RWPE2 (cell line): ENCODE data around the gene PAX8.

Experiments used
- ATAC-seq: fragments of 200-7000 bp; cut with Tn5 transposase; 3 replicates; pipeline ENCODE4 v1.9.1; 2021; ENCODE audit warnings: low read depth
- DNase-seq: peaks from one replicate; pipeline ENCODE4 v3.0.0-alpha.2; 2020; ENCODE audit warnings: low spot score
- H3K27ac ChIP-seq: fragments of 450-650 bp; 2 replicates; pipeline ENCODE4 v1.5.1; 2017; ENCODE audit warnings: mild to moderate bottlenecking; ENCODE audit not compliant: poor library complexity, severe bottlenecking
- H3K27me3 ChIP-seq: fragments of 250-450 bp; sonication (Bioruptor Pico); 2 replicates; pipeline ENCODE4 v1.5.1; 2021; ENCODE audit warnings: mild to moderate bottlenecking, moderate library complexity; ENCODE audit not compliant: insufficient read depth, poor library complexity, severe bottlenecking
- H3K36me3 ChIP-seq: fragments of 250-450 bp; sonication (Bioruptor Pico); 2 replicates; pipeline ENCODE4 v1.5.1; 2020; ENCODE audit warnings: low read depth, mild to moderate bottlenecking, moderate library complexity
- H3K4me1 ChIP-seq: fragments of 250-450 bp; sonication (Bioruptor Pico); 2 replicates; pipeline ENCODE4 v1.5.1; 2021; ENCODE audit warnings: mild to moderate bottlenecking, moderate library complexity; ENCODE audit not compliant: insufficient read depth, poor library complexity, severe bottlenecking
- H3K4me3 ChIP-seq: fragments of 250-450 bp; sonication (Bioruptor Pico); 2 replicates; pipeline ENCODE4 v1.5.1; 2021; ENCODE audit warnings: mild to moderate bottlenecking, moderate library complexity; ENCODE audit not compliant: severe bottlenecking
- H3K9me3 ChIP-seq: fragments of 250-450 bp; sonication (Bioruptor Pico); 2 replicates; pipeline ENCODE4 v1.5.1; 2021; ENCODE audit warnings: mild to moderate bottlenecking, moderate library complexity; ENCODE audit not compliant: severe bottlenecking
- CTCF ChIP-seq: fragments of 450-650 bp; IDR thresholded peaks from one replicate; pipeline ENCODE4 v1.5.1; 2017; ENCODE audit warnings: mild to moderate bottlenecking, moderate library complexity; ENCODE audit not compliant: poor library complexity, severe bottlenecking

Gene PAX8

GRCh38 chr2:113264713-113265403 is 13.9 kb downstream of the PAX8 start:
- Histone ChIP-seq H3K36me3 (no peaks in the 10 kb centered on the region), H3K27ac (no peak overlapping the region), H3K4me1 (no peaks in the 10 kb centered on the region), H3K27me3 (no peaks in the 10 kb centered on the region), H3K4me3 (no peak overlapping the region), H3K9me3 (no peaks in the 10 kb centered on the region)
- no peak for ATAC-seq
- DNase-seq: no peak
- no peak for TF ChIP-seq CTCF

GRCh38 chr2:113263546-113263945 is 15.2 kb downstream of the PAX8 start:
- DNase-seq: no peak
- H3K27ac ChIP-seq: no peak overlapping the region
- TF ChIP-seq CTCF: no peak
- no peaks in the 10 kb centered on the region for H3K27me3 ChIP-seq
- no peak for ATAC-seq
- no peak overlapping the region for H3K4me3 ChIP-seq
- H3K9me3 ChIP-seq: no peaks in the 10 kb centered on the region
- no peaks in the 10 kb centered on the region for H3K36me3 ChIP-seq
- H3K4me1 ChIP-seq: no peaks in the 10 kb centered on the region

- no peaks in the 10 kb centered on the region for H3K4me1 ChIP-seq
- H3K9me3 ChIP-seq: no peaks in the 10 kb centered on the region
- ATAC-seq (no peak), DNase-seq (no peak)
- TF ChIP-seq CTCF: no peak
- no peak overlapping the region for H3K27ac ChIP-seq
- no peaks in the 10 kb centered on the region for H3K27me3 ChIP-seq
- H3K4me3 ChIP-seq: no peak overlapping the region
- no peaks in the 10 kb centered on the region for H3K36me3 ChIP-seq
Observed at GRCh38 chr2:113260991-113261390, 17.7 kb downstream of the PAX8 start.

- no peak overlapping the region for H3K27ac ChIP-seq
- H3K36me3 ChIP-seq: no peaks in the 10 kb centered on the region
- H3K9me3 ChIP-seq: no peaks in the 10 kb centered on the region
- no peak for DNase-seq
- H3K4me1 ChIP-seq: peaks cover 4% of the 10 kb centered on the region
- H3K4me3 ChIP-seq: no peak overlapping the region
- no peak for ATAC-seq
- TF ChIP-seq CTCF: no peak
- H3K27me3 ChIP-seq: no peaks in the 10 kb centered on the region
Observed at GRCh38 chr2:113258471-113259147, 20.1 kb downstream of the PAX8 start.
